CD4-positive, CD25-positive, alpha-beta regulatory T cell (primary cell): ENCODE results near the gene OR10K1. TPM values are rescaled to one million over a fixed set of nuclear protein-coding genes. Genes with fewer than 3 reads are reported as not detected.

Experiments used
- ATAC-seq, 2 donors: fragments of 150-1000 bp; cut with Tn5 transposase; one replicate each; pipeline ENCODE4 v1.10.0; 2021; ENCODE audit warnings: low read depth in 2 of 2, moderate number of reproducible peaks in 2 of 2, moderate library complexity in 1 of 2
- DNase-seq, 3 donors: peaks; one replicate each; pipeline versions ENCODE4 v3.0.0 to v3.0.0-alpha.2; 2012 to 2022; ENCODE audit warnings: mixed read lengths in 1 of 3
- H3K27ac ChIP-seq: one replicate; pipeline ENCODE4 v1.7.0; 2013; ENCODE audit warnings: mild to moderate bottlenecking, low read length; ENCODE audit not compliant: insufficient read depth, poor library complexity, severe bottlenecking
- H3K27me3 ChIP-seq: one replicate; pipeline ENCODE4 v1.7.0; 2013; ENCODE audit warnings: low read length; ENCODE audit not compliant: control insufficient read depth, insufficient read depth
- H3K36me3 ChIP-seq: one replicate; pipeline ENCODE4 v1.7.0; 2013; ENCODE audit warnings: mild to moderate bottlenecking, low read length, moderate library complexity; ENCODE audit not compliant: control insufficient read depth, insufficient read depth
- H3K4me1 ChIP-seq: 2 replicates; pipeline ENCODE4 v1.7.0; 2013; ENCODE audit warnings: mild to moderate bottlenecking, low read length; ENCODE audit not compliant: insufficient read depth, control insufficient read depth, poor library complexity, severe bottlenecking
- H3K4me3 ChIP-seq: one replicate; pipeline ENCODE4 v1.7.0; 2013; ENCODE audit warnings: low read depth, mild to moderate bottlenecking, low read length, moderate library complexity
- H3K9me3 ChIP-seq, 2 experiments: 1 replicate in 1 of 2; 2 replicates in 1 of 2; pipeline ENCODE4 v1.7.0; 2013; ENCODE audit warnings: low read length in 2 of 2, mild to moderate bottlenecking in 1 of 2, moderate library complexity in 1 of 2; ENCODE audit not compliant: control insufficient read depth in 2 of 2
- H3K27ac Mint-ChIP-seq, 3 donors: one replicate each; pipeline ENCODE4 v1.8.0; 2020 to 2022; ENCODE audit warnings: mild to moderate bottlenecking in 3 of 3, mixed read lengths in 3 of 3, moderate library complexity in 2 of 3
- H3K27me3 Mint-ChIP-seq: one replicate; pipeline ENCODE4 v1.8.0; 2022; ENCODE audit warnings: mild to moderate bottlenecking, mixed read lengths
- H3K36me3 Mint-ChIP-seq: one replicate; pipeline ENCODE4 v1.8.0; 2020; ENCODE audit warnings: mixed read lengths
- H3K4me1 Mint-ChIP-seq, 4 donors: one replicate each; pipeline ENCODE4 v1.8.0; 2020 to 2022; ENCODE audit warnings: mixed read lengths in 4 of 4, mild to moderate bottlenecking in 1 of 4
- H3K4me3 Mint-ChIP-seq, 4 donors: one replicate each; pipeline ENCODE4 v1.8.0; 2020 to 2022; ENCODE audit warnings: mild to moderate bottlenecking in 4 of 4, mixed read lengths in 4 of 4, moderate library complexity in 3 of 4
- H3K9me3 Mint-ChIP-seq, 7 donors: one replicate each; pipeline ENCODE4 v1.8.0; 2020 to 2022; ENCODE audit warnings: mixed read lengths in 7 of 7, mild to moderate bottlenecking in 3 of 7, moderate library complexity in 2 of 7
- polyA plus RNA-seq, 4 donors: library from polyadenylated mRNA; unstranded; fragments of 300-500 nt; fragmentation: Illumina TruSeq; gene quantifications; one replicate each; pipeline ENCODE4 v1.2.3, GENCODE V29; 2021
- total RNA-seq: library from RNA; stranded (reverse); gene quantifications from one replicate; pipeline ENCODE4 v1.2.3, GENCODE V29; 2022

Gene OR10K1
- total and polyA plus RNA-seq, 5 donors from 2014 or later: not detected

DNA sequence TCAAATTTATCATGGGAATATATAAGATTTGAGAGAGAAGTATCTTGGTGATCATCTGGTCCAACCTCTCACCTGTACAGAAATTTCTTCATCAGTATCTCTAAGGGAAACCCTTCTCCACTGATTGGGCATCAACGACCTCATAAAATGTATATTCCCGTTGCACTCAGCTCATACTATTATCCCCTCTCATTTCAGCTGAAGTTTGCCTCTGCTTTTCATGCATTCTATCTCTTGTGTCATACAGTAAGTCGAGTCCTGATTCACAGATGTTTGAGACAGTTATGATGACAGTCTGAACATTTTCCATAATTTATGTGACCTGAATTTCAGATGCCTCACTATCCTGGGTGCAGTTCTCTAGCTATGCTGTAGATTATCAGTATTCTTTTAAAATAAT is 31.4 kb downstream of the OR10K1 start:
- Histone ChIP-seq H3K36me3 (no peaks in the 10 kb centered on the region), H3K27ac (no peak overlapping the region), H3K27me3 (peaks cover 10% of the 10 kb centered on the region), H3K4me3 (no peak overlapping the region), H3K4me1 (no peaks in the 10 kb centered on the region), H3K9me3 (no peaks in the 10 kb centered on the region)
- Mint-ChIP-seq H3K36me3 (no peaks in the 10 kb centered on the region), H3K9me3 (no peaks in the 10 kb centered on the region), H3K4me3 (no peak overlapping the region), H3K27ac (no peak overlapping the region), H3K27me3 (peaks cover 9% of the 10 kb centered on the region), H3K4me1 (no peaks in the 10 kb centered on the region)
- ATAC-seq (no peak), DNase-seq (no peak)

DNA sequence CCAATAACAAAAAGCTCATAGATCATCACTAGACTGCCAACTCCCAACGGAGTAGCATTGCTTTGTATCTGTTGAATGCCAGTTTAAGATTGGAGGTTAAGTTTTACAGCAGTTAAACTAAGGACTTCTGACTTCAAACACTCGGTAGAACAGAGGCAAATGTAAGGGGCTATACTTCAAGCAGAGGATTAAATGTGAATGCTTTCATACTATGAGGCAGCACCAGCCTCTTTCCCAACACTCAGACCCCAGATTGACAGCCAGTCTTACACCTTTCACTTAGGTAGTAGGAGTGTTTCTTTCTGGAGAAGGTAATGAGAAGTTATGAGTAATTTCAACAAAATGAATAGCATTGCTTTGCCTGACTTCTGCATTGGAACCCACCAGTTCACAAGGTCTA is 33.2 kb downstream of the OR10K1 start:
- Histone ChIP-seq H3K27ac (no peak overlapping the region), H3K4me1 (no peaks in the 10 kb centered on the region), H3K27me3 (peaks cover 19% of the 10 kb centered on the region), H3K9me3 (no peaks in the 10 kb centered on the region), H3K36me3 (no peaks in the 10 kb centered on the region), H3K4me3 (no peak overlapping the region)
- no peak overlapping the region for H3K27ac Mint-ChIP-seq
- H3K4me3 Mint-ChIP-seq: no peak overlapping the region
- H3K36me3 Mint-ChIP-seq: no peaks in the 10 kb centered on the region
- ATAC-seq (no peak), DNase-seq (no peak)
- no peaks in the 10 kb centered on the region for H3K4me1 Mint-ChIP-seq
- peaks cover 0 to 2% (median 0%) of the 10 kb centered on the region in 7 donors for H3K9me3 Mint-ChIP-seq
- peaks cover 9% of the 10 kb centered on the region for H3K27me3 Mint-ChIP-seq

DNA sequence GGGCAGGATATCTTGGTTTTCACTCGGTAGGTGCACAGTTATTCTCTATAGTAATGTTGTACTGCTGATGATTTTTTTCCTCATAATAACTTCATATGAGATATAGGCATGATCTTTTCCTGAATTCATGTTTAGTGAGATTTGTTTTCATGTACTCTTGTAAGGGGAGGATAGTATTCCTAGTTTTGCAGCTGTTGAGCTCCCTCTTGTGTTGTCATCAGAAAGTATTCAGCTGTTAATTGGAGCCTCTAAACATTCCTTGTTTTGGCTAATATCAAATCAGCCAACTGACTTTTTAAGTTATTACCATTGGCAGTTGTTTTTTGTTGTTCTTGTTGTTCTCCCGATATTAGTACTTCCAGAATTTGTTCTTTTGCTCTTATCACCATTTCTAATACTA is 34.7 kb downstream of the OR10K1 start:
- H3K4me1 ChIP-seq: no peaks in the 10 kb centered on the region

DNA sequence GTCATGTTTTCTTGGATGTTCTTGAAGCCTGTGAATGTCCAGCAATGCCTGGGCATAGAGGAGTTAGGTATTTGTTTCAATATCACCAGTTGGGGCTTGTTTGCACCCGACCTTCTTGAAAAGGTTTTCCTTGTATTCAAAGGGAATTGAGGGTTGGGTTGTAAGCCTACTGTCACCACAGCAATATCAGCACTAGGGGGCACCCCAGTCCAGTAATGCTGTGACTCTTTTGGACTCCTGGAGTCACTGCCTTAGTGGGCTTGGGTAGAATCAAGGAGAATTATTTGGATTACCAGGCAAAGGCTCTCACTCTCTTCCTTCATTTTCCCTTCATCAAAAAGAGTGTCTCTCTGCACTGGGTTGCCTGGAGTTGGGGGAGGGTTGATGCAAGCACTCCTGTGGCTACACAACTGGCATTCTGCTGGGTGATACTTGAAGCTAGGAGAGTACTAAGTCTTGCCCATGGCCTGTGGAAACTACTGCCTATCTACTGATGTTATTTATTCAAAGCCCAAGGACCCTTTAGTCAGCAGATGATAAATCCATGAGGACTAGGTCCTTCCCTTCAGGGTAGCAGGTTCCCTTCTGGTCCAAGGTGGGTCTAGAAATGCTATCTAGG is 44.8 kb downstream of the OR10K1 start:
- no peaks in the 10 kb centered on the region for H3K4me1 ChIP-seq
- H3K9me3 ChIP-seq: no peaks in the 10 kb centered on the region
- ATAC-seq (no peak), DNase-seq (peak in 2 of 3 donors; percentile 3 to 39)
- no peaks in the 10 kb centered on the region for H3K36me3 ChIP-seq
- H3K27ac ChIP-seq: no peak overlapping the region
- Mint-ChIP-seq H3K9me3 (peaks cover 0 to 8% (median 1%) of the 10 kb centered on the region in 7 donors), H3K27ac (no peak overlapping the region), H3K4me3 (no peak overlapping the region), H3K36me3 (no peaks in the 10 kb centered on the region), H3K27me3 (peaks cover 48% of the 10 kb centered on the region), H3K4me1 (no peaks in the 10 kb centered on the region)
- H3K4me3 ChIP-seq: no peak overlapping the region
- peaks cover 23% of the 10 kb centered on the region for H3K27me3 ChIP-seq

More for the DNA sequence above, 34.7 kb downstream of the OR10K1 start:
- Histone ChIP-seq H3K9me3 (no peaks in the 10 kb centered on the region), H3K27ac (no peak overlapping the region), H3K4me3 (no peak overlapping the region), H3K27me3 (peaks cover 19% of the 10 kb centered on the region), H3K36me3 (no peaks in the 10 kb centered on the region)
- Mint-ChIP-seq H3K27me3 (peaks cover 9% of the 10 kb centered on the region), H3K9me3 (peaks cover 0 to 3% (median 0%) of the 10 kb centered on the region in 7 donors), H3K4me1 (no peaks in the 10 kb centered on the region), H3K27ac (no peak overlapping the region), H3K36me3 (no peaks in the 10 kb centered on the region), H3K4me3 (no peak overlapping the region)
- ATAC-seq: no peak
- DNase-seq: no peak

GRCh38 chr1:158507511-158507910 is 45.9 kb downstream of the OR10K1 start:
- Histone ChIP-seq H3K36me3 (no peaks in the 10 kb centered on the region), H3K27ac (no peak overlapping the region), H3K4me1 (no peaks in the 10 kb centered on the region), H3K9me3 (no peaks in the 10 kb centered on the region), H3K4me3 (no peak overlapping the region), H3K27me3 (peaks cover 26% of the 10 kb centered on the region)
- Mint-ChIP-seq H3K4me1 (no peaks in the 10 kb centered on the region), H3K4me3 (no peak overlapping the region), H3K27ac (peak overlapping the region in 1 of 3 donors; percentile 57), H3K36me3 (no peaks in the 10 kb centered on the region), H3K9me3 (peaks cover 0 to 5% (median 0%) of the 10 kb centered on the region in 7 donors), H3K27me3 (peaks cover 46% of the 10 kb centered on the region)
- no peak for DNase-seq
- no peak for ATAC-seq

GRCh38 chr1:158509471-158510156 is 48.0 kb downstream of the OR10K1 start:
- Histone ChIP-seq H3K4me3 (no peak overlapping the region), H3K27ac (no peak overlapping the region), H3K36me3 (no peaks in the 10 kb centered on the region), H3K27me3 (peaks cover 18% of the 10 kb centered on the region), H3K9me3 (no peaks in the 10 kb centered on the region), H3K4me1 (no peaks in the 10 kb centered on the region)
- no peaks in the 10 kb centered on the region for H3K4me1 Mint-ChIP-seq
- DNase-seq (no peak), ATAC-seq (no peak)
- H3K4me3 Mint-ChIP-seq: no peak overlapping the region
- H3K36me3 Mint-ChIP-seq: no peaks in the 10 kb centered on the region
- H3K27me3 Mint-ChIP-seq: peaks cover 39% of the 10 kb centered on the region
- H3K9me3 Mint-ChIP-seq: peaks cover 0 to 4% (median 0%) of the 10 kb centered on the region in 7 donors
- H3K27ac Mint-ChIP-seq: no peak overlapping the region

DNA sequence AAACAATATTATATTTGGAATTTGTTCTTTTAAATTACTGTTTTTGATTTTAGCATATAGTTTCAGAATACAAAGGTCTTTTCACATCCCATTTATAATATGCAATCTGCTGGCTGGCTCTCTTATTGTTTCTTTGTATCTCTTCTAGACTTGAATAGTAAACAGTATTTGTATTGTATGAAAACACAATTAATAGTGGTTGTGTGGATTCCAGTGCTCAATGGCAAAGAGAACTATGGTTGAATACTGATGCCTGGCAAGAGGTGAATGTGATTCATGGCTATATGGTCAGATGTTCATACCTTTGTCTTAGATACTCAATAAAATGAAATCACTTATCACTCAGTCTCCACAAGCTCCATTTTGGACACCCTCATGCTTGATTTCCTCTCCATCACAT is 55.3 kb downstream of the OR10K1 start:
- H3K27me3 ChIP-seq: peaks cover 10% of the 10 kb centered on the region
- Mint-ChIP-seq H3K4me3 (no peak overlapping the region), H3K36me3 (no peaks in the 10 kb centered on the region), H3K27ac (no peak overlapping the region), H3K4me1 (no peaks in the 10 kb centered on the region), H3K9me3 (peaks cover 0 to 1% (median 0%) of the 10 kb centered on the region in 7 donors), H3K27me3 (peaks cover 6% of the 10 kb centered on the region)
- ATAC-seq (no peak), DNase-seq (no peak)
- no peak overlapping the region for H3K4me3 ChIP-seq
- no peaks in the 10 kb centered on the region for H3K9me3 ChIP-seq
- no peaks in the 10 kb centered on the region for H3K4me1 ChIP-seq
- no peak overlapping the region for H3K27ac ChIP-seq
- no peaks in the 10 kb centered on the region for H3K36me3 ChIP-seq
